Measurements from ENCODE around the gene PIM1. TPM values are rescaled to one million over a fixed set of nuclear protein-coding genes. Genes with fewer than 3 reads are reported as not detected.
A peak's percentile ranks its signal among the peaks of the same experiment; 100 is the strongest.

The PIM1 gene
- total and polyA plus RNA-seq, 9 of the 15 experiments (the other 6 are each of a cell fraction or from before 2014, with no cell fraction given), result 19.0 to 789 (median 212) TPM

DNA sequence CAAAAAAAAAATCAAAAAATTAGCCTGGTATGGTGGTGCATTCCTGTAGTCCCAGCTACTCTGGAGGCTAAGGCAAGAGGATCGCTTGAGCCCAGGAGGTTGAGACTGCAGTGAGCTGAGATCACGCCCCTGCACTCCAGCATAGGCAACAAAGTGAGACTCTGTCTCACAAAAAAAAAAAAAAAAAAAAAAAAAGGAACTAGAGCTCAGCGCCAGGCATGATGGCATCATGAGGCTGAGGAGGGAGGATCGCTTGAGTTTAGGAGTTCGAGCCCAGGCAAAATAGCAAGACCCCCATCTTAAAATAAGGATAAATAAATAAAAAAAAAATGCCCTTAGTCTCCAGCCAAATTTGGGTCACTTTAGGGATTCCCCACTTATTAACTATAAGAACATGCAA is 40.4 kb upstream of the PIM1 start:
- peaks cover 48 to 52% of the 10 kb centered on the region in 2 experiments for H3K4me1 ChIP-seq (replicated peaks in 1 of 2; ENCODE audit: control insufficient read depth in 2 of 2, insufficient read depth in 2 of 2, low read length in 2 of 2)
- no TSS peak for BruUV-seq (replicated peaks)
- H4K20me1 ChIP-seq (replicated peaks; ENCODE audit: control insufficient read depth, insufficient read depth, low read length), result no peaks in the 10 kb centered on the region
- H3K27ac ChIP-seq (ENCODE audit: extremely low read depth, low read depth, low read length), result no peak overlapping the region
- in situ Hi-C loops (cut with MboI) (no loop called here), intact Hi-C loops (cut with micrococcal nuclease) (loop anchor here (2.0 to 5.0 kb wide), 2 partner anchors 71 to 362 kb away; no protein-coding TSS in a partner anchor)
- TF ChIP-seq, protein P1, sequence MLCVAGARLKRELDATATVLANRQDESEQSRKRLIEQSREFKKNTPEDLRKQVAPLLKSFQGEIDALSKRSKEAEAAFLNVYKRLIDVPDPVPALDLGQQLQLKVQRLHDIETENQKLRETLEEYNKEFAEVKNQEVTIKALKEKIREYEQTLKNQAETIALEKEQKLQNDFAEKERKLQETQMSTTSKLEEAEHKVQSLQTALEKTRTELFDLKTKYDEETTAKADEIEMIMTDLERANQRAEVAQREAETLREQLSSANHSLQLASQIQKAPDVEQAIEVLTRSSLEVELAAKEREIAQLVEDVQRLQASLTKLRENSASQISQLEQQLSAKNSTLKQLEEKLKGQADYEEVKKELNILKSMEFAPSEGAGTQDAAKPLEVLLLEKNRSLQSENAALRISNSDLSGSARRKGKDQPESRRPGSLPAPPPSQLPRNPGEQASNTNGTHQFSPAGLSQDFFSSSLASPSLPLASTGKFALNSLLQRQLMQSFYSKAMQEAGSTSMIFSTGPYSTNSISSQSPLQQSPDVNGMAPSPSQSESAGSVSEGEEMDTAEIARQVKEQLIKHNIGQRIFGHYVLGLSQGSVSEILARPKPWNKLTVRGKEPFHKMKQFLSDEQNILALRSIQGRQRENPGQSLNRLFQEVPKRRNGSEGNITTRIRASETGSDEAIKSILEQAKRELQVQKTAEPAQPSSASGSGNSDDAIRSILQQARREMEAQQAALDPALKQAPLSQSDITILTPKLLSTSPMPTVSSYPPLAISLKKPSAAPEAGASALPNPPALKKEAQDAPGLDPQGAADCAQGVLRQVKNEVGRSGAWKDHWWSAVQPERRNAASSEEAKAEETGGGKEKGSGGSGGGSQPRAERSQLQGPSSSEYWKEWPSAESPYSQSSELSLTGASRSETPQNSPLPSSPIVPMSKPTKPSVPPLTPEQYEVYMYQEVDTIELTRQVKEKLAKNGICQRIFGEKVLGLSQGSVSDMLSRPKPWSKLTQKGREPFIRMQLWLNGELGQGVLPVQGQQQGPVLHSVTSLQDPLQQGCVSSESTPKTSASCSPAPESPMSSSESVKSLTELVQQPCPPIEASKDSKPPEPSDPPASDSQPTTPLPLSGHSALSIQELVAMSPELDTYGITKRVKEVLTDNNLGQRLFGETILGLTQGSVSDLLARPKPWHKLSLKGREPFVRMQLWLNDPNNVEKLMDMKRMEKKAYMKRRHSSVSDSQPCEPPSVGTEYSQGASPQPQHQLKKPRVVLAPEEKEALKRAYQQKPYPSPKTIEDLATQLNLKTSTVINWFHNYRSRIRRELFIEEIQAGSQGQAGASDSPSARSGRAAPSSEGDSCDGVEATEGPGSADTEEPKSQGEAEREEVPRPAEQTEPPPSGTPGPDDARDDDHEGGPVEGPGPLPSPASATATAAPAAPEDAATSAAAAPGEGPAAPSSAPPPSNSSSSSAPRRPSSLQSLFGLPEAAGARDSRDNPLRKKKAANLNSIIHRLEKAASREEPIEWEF (CRISPR knock-in tag; IDR thresholded peaks at IDR 0.05), result 0 out of 2 replicates have a peak, but pooled peaks have one; percentile 26
- TF ChIP-seq HDAC8 (tag; IDR thresholded peaks at IDR 0.05) (no peak), ZNF384 (IDR thresholded peaks at IDR 0.05; ENCODE audit: low read depth, low read length) (0 out of 2 replicates have a peak, but pooled peaks have one; percentile 4)
- no peak overlapping the region for H3K4me3 ChIP-seq
- no peaks in the 10 kb centered on the region for H3K9me3 ChIP-seq (replicated peaks; ENCODE audit: control insufficient read depth, insufficient read depth, low read depth, low read length)
- 91% methylated on average over 4 of the region's 5 CpGs for WGBS (ENCODE audit: insufficient coverage, low coverage, missing lambda C conversion rate)
- H3K9me1 ChIP-seq (ENCODE audit: control insufficient read depth, insufficient read depth, low read length), result no peaks in the 10 kb centered on the region
- no peaks in the 10 kb centered on the region for H3K79me2 ChIP-seq (ENCODE audit: control insufficient read depth, insufficient read depth, low read length)
- no peak for FAIRE-seq
- H3K27me3 ChIP-seq (ENCODE audit: control insufficient read depth in 2 of 2, insufficient read depth in 2 of 2, low read length in 2 of 2), result no peaks in the 10 kb centered on the region
- ATAC-seq, result no peak
- H3K9ac ChIP-seq (ENCODE audit: insufficient read depth in 1 of 2, low read depth in 2 of 2, low read length in 2 of 2), result no peak overlapping the region
- ChIA-PET POLR2A (interaction anchor here (1.1 to 1.4 kb wide), 3 partner anchors 14 to 27 kb away, joined by 3 to 4 read pairs (median 3); no protein-coding TSS in a partner anchor), CTCF (ENCODE audit: low intra/inter-chr PET ratio) (no interaction called here)
- H3K4me2 ChIP-seq (ENCODE audit: insufficient read depth, low read length), result no peak overlapping the region
- H3K36me3 ChIP-seq (ENCODE audit: control insufficient read depth, insufficient read depth, low read length), result no peaks in the 10 kb centered on the region
- H2AFZ ChIP-seq (ENCODE audit: low read depth, low read length), result no peak overlapping the region
- no peak for DNase-seq (ENCODE audit: extremely low read depth in 1 of 4, low spot score in 3 of 4)
